ENCODE data around the gene RUFY3.
"Not testable (repeated sequence)": the region's sequence is repeated elsewhere in the genome, so short reads cannot be mapped to it uniquely, and the experiment has no call there.

The RUFY3 gene

GRCh38 chr4:70721747-70722146, at the start of gene RUFY3:
Gene RUFY3, plus strand, starts transcription at chr4:70721964. Its CDS starts 610 bp downstream, at chr4:70722574.
- no peak for DNase-seq

- no peak for DNase-seq
Measured at GRCh38 chr4:70674191-70674590, 47.6 kb upstream of the RUFY3 start.

- no peak for DNase-seq
Measured at GRCh38 chr4:70674731-70675130, 47.0 kb upstream of the RUFY3 start.

- no peak for DNase-seq
Measured at GRCh38 chr4:70676554-70677090, 45.1 kb upstream of the RUFY3 start.

- no peak for DNase-seq
Measured at GRCh38 chr4:70678383-70678999, 43.3 kb upstream of the RUFY3 start.

GRCh38 chr4:70680934-70681333, 40.8 kb upstream of the RUFY3 start:
- DNase-seq, result no peak

GRCh38 chr4:70681704-70682103, 40.1 kb upstream of the RUFY3 start:
- no peak for DNase-seq

- not testable (repeated sequence) for DNase-seq
Measured at GRCh38 chr4:70682142-70682541, 39.6 kb upstream of the RUFY3 start.

- DNase-seq, result no peak
Measured at GRCh38 chr4:70687392-70687791, 34.4 kb upstream of the RUFY3 start.

GRCh38 chr4:70687821-70688794, 33.7 kb upstream of the RUFY3 start, which contains the start of gene UTP3:
Gene UTP3, plus strand, starts transcription at chr4:70688532. Its CDS starts 146 bp downstream, at chr4:70688678.
- DNase-seq, result peak; percentile 88

- no peak for DNase-seq
Measured at GRCh38 chr4:70688795-70689231, 33.0 kb upstream of the RUFY3 start.

- DNase-seq, result no peak
Measured at GRCh38 chr4:70691661-70692060, 30.1 kb upstream of the RUFY3 start.

GRCh38 chr4:70694633-70695032, 27.1 kb upstream of the RUFY3 start:
- not testable (repeated sequence) for DNase-seq

- not testable (repeated sequence) for DNase-seq
Measured at GRCh38 chr4:70698435-70698834, 23.3 kb upstream of the RUFY3 start.

GRCh38 chr4:70700712-70701111, 21.1 kb upstream of the RUFY3 start:
- DNase-seq, result no peak

GRCh38 chr4:70701271-70701670, 20.5 kb upstream of the RUFY3 start:
- no peak for DNase-seq

GRCh38 chr4:70702592-70702991, 19.2 kb upstream of the RUFY3 start:
- DNase-seq, result not testable (repeated sequence)

GRCh38 chr4:70703619-70704214, 18.0 kb upstream of the RUFY3 start:
- DNase-seq, result no peak

- DNase-seq, result peak; percentile 51
Measured at GRCh38 chr4:70704215-70704930, 17.4 kb upstream of the RUFY3 start.

- DNase-seq, result no peak
Measured at GRCh38 chr4:70704931-70705182, 16.9 kb upstream of the RUFY3 start.

GRCh38 chr4:70705183-70706043, 16.4 kb upstream of the RUFY3 start:
- peak; percentile 61 for DNase-seq

GRCh38 chr4:70706044-70706461, 15.7 kb upstream of the RUFY3 start:
- no peak for DNase-seq

Data from activated effector memory CD4-positive, alpha-beta T cell treated with Interleukin-2 at 50 U/mL for 16 hours (primary cell).